D721Med (cell line): ENCODE results near the gene HYAL2.

Experiments used
- DNase-seq: peaks from one replicate; pipeline ENCODE4 v3.0.0; 2011; ENCODE audit warnings: low spot score; ENCODE audit not compliant: insufficient read length
- FAIRE-seq: peaks from 2 replicates; lab custom pipeline; 2011; peaks lifted over from hg19 to GRCh38; lab: Jason Lieb, UNC
- CTCF ChIP-seq: IDR thresholded peaks from 2 replicates; pipeline ENCODE4 v1.5.1; 2012; ENCODE audit warnings: mild to moderate bottlenecking, control low read depth; ENCODE audit not compliant: insufficient read depth; ENCODE audit errors: missing control alignments

Gene HYAL2

DNA sequence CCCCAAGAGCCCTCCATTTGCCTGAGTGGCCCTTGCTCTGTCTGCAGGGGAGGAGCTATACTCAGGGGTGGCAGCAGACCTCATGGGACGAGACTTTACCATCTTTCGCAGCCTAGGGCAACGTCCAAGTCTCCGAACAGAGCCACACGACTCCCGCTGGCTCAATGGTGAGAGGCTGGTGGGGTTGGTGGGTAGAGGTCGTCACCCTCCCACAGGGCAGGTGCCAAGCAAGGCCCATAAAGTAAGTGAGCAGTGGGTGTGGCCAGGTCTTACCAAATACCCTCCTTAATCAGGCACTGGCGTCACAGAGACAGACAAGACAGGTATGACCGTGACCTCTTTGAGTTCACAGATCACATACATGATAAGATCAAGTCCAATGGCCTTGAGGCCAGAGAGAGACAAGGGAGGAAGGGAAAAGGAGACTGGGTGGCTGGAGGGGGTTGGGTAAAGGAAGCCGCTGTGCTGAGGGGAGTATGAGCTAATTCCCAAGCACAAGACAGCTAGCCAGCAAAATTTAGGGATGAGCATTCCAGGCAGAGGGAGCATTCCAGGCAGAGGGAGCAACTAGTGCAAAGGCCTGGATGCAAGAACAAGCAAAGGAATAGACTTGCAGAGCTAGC lies 51.1 kb downstream of the HYAL2 start:
- TF ChIP-seq CTCF, result no peak
- FAIRE-seq (no peak), DNase-seq (no peak)

- TF ChIP-seq CTCF, result no peak
- no peak for DNase-seq
- no peak for FAIRE-seq
These were observed 51.9 kb downstream of the HYAL2 start for GRCh38 chr3:50270422-50271224.

GRCh38 chr3:50269977-50270413 lies 52.5 kb downstream of the HYAL2 start:
- no peak for TF ChIP-seq CTCF
- DNase-seq, result no peak
- FAIRE-seq, result no peak

GRCh38 chr3:50269460-50269859 lies 53.1 kb downstream of the HYAL2 start:
- FAIRE-seq (no peak), DNase-seq (no peak)
- no peak for TF ChIP-seq CTCF

DNA sequence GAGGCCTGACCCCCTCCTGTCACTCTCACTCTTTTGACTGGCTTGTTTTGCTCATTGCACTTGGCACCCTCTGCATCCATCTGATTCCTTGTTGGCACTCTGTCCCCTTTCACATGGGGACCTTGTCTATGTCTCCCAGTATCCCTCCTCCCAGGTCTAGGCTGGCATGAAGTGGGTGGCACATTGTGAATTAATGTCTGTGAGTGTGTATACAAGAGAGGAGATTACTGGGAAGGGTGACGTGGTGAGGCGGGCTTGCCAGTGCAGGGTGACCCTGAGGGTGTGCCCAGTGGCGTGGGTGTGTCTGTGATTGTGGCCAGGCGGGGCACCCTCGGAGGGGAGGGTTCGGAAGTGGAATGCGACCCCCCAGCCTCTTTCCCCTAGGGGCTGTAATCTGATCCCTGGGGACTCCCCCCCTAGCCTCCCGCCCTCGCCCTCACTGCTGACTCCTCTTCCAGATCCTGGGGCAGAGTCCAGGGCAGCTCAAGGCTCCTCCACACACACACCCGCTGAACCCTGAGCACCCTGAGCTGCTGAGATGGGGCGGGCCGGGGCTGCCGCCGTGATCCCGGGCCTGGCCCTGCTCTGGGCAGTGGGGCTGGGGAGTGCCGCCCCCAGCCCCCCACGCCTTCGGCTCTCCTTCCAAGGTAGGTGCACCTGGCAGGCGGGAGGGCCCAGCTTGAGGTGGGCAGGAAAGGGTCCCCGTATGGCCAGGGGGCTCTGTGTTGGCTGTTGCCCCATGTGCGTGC lies 53.7 kb downstream of the HYAL2 start, which contains the start of gene SEMA3B:
Gene SEMA3B (plus strand): TSS at position 445 of the 749 bp plus-strand sequence. CDS start 94 bp downstream, at position 539.
- DNase-seq (no peak), FAIRE-seq (no peak)
- no peak for TF ChIP-seq CTCF

DNA sequence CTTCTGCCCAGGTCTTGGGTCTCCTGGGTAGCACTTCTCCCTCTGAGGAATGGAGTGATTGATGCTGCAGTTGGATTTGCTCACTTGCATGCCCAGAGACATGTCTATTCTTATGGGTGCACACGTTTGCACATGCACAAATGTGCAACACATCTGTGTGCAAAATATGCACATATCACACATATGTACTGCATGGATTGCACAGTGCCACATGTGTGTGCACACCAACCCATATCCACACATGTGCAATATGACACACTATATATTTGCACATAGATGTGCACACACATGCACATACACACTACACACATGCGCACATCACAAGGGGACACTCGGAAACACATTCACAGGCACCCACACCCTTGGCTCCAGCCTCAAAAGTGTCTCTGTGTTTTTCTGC lies 54.3 kb downstream of the HYAL2 start:
- FAIRE-seq, result no peak
- no peak for DNase-seq
- no peak for TF ChIP-seq CTCF
